Suppressor macrophage treated with lipopolysaccharide for 4 hours (primary cell): ENCODE measurements around the gene CACNA1F.
A peak's percentile ranks its signal among the peaks of the same experiment; 100 is the strongest.

Source experiments
- DNase-seq: peaks from one replicate; pipeline ENCODE4 v3.0.0-alpha.2; 2020

Gene CACNA1F

GRCh38 chrX:49226946-49227345 lies 6.2 kb downstream of the CACNA1F start:
- no peak for DNase-seq

GRCh38 chrX:49225858-49226257 lies 7.3 kb downstream of the CACNA1F start:
- no peak for DNase-seq

GRCh38 chrX:49221868-49222267 lies 11.3 kb downstream of the CACNA1F start:
- no peak for DNase-seq

- no peak for DNase-seq
These were observed 13.0 kb downstream of the CACNA1F start for GRCh38 chrX:49220100-49220499.

- DNase-seq, result no peak
These were observed 18.1 kb downstream of the CACNA1F start for GRCh38 chrX:49214996-49215526.

- no peak for DNase-seq
These were observed 18.7 kb downstream of the CACNA1F start for GRCh38 chrX:49214416-49214815.

GRCh38 chrX:49212861-49213260 lies 20.3 kb downstream of the CACNA1F start:
- DNase-seq, result no peak

GRCh38 chrX:49212209-49212608 lies 20.9 kb downstream of the CACNA1F start:
- DNase-seq, result no peak

GRCh38 chrX:49211074-49211473 lies 22.1 kb downstream of the CACNA1F start:
- DNase-seq, result no peak

- no peak for DNase-seq
These were observed 22.7 kb downstream of the CACNA1F start for GRCh38 chrX:49210406-49210805.

- peak; percentile 36 for DNase-seq
These were observed 23.5 kb downstream of the CACNA1F start for GRCh38 chrX:49209434-49210251.

GRCh38 chrX:49208399-49208798 lies 24.7 kb downstream of the CACNA1F start:
- DNase-seq, result no peak

GRCh38 chrX:49206543-49206942 lies 26.6 kb downstream of the CACNA1F start:
- DNase-seq, result no peak

GRCh38 chrX:49205443-49205842 lies 27.7 kb downstream of the CACNA1F start:
- no peak for DNase-seq

GRCh38 chrX:49204709-49205108 lies 28.4 kb downstream of the CACNA1F start:
- no peak for DNase-seq

GRCh38 chrX:49204017-49204416 lies 29.1 kb downstream of the CACNA1F start:
- DNase-seq, result no peak

- no peak for DNase-seq
These were observed 29.6 kb downstream of the CACNA1F start for GRCh38 chrX:49203536-49203935.

GRCh38 chrX:49202022-49202421 lies 31.1 kb downstream of the CACNA1F start:
- no peak for DNase-seq

GRCh38 chrX:49199906-49200771 lies 33.0 kb downstream of the CACNA1F start, which contains the start of gene SYP:
SYP (minus strand) TSS chrX:49200193; CDS start chrX:49200186, 7 bp downstream.
- peak; percentile 87 for DNase-seq

GRCh38 chrX:49199315-49199595 lies 33.9 kb downstream of the CACNA1F start:
- DNase-seq, result no peak

GRCh38 chrX:49198540-49199314 lies 34.4 kb downstream of the CACNA1F start:
- no peak for DNase-seq

- no peak for DNase-seq
These were observed 35.5 kb downstream of the CACNA1F start for GRCh38 chrX:49197543-49198087.

GRCh38 chrX:49193542-49193964 lies 39.6 kb downstream of the CACNA1F start:
- no peak for DNase-seq
